IMR-90 (cell line): Measurements from ENCODE around the gene FSIP1. TPM values are rescaled to one million over a fixed set of nuclear protein-coding genes. Genes with fewer than 3 reads are reported as not detected.
A peak's percentile ranks its signal among the peaks of the same experiment; 100 is the strongest.

Experiments
- ATAC-seq: fragments of 200-7000 bp; cut with Tn5 transposase; 2 replicates; pipeline ENCODE4 v1.9.1; 2020; ENCODE audit warnings: low read depth, mild to moderate bottlenecking, moderate library complexity
- BruUV-seq: library from RNA; stranded (reverse); fragments of 400-500 nt; replicated peaks from 2 replicates; lab custom pipeline; 2021; lab: Mats Ljungman, UMichigan
- CTCF ChIA-PET: fragments of 300-600 bp; formaldehyde crosslinking; extraction: SDS; loops from one replicate; lab custom pipeline; 2021; ENCODE audit warnings: antibody characterized with exemption; lab: Yijun Ruan, JAX
- POLR2A ChIA-PET: fragments of 300-600 bp; sonication (Branson Sonifier 250); formaldehyde crosslinking; loops from one replicate; lab custom pipeline; 2022; ENCODE audit warnings: antibody characterized with exemption; ENCODE audit not compliant: unreplicated experiment; lab: Charles Lee
- DNase-seq: peaks from one replicate; pipeline ENCODE4 v3.0.0; 2013
- H2AFZ ChIP-seq: replicated peaks from 2 replicates; pipeline ENCODE3; 2013; ENCODE audit warnings: low read length, mild to moderate bottlenecking; ENCODE audit not compliant: poor library complexity
- H2AK5ac ChIP-seq: 2 replicates; pipeline ENCODE4 v1.6.1; 2013; ENCODE audit warnings: low read depth, low read length, inconsistent platforms
- H2AK9ac ChIP-seq: replicated peaks from 2 replicates; pipeline ENCODE3; 2013; ENCODE audit warnings: mild to moderate bottlenecking, low read depth, low read length, moderate library complexity; ENCODE audit not compliant: poor library complexity
- H2BK120ac ChIP-seq: 2 replicates; pipeline ENCODE4 v1.6.1; 2013; ENCODE audit warnings: low read depth, low read length, inconsistent platforms
- H2BK15ac ChIP-seq: 3 replicates; pipeline ENCODE4 v1.6.1; 2013; ENCODE audit warnings: low read depth, low read length, inconsistent platforms
- H2BK20ac ChIP-seq: 2 replicates; pipeline ENCODE4 v1.6.1; 2013; ENCODE audit warnings: low read depth, mild to moderate bottlenecking, inconsistent platforms, low read length, moderate library complexity
- H2BK5ac ChIP-seq: 2 replicates; pipeline ENCODE4 v1.6.1; 2013; ENCODE audit warnings: mild to moderate bottlenecking, low read depth, low read length, inconsistent platforms; ENCODE audit not compliant: poor library complexity, severe bottlenecking
- H3K14ac ChIP-seq: replicated peaks from 2 replicates; pipeline ENCODE4 v1.6.1; 2013; ENCODE audit warnings: low read depth, low read length, inconsistent platforms
- H3K18ac ChIP-seq: 2 replicates; pipeline ENCODE4 v1.6.1; 2013; ENCODE audit warnings: low read depth, low read length, control low read depth
- H3K23ac ChIP-seq: 2 replicates; pipeline ENCODE4 v1.6.1; 2013; ENCODE audit warnings: low read depth, low read length, inconsistent platforms
- H3K27ac ChIP-seq: 2 replicates; pipeline ENCODE4 v1.5.1; 2013; ENCODE audit warnings: mild to moderate bottlenecking, control low read depth, low read length; ENCODE audit not compliant: insufficient read depth
- H3K27me3 ChIP-seq: 2 replicates; pipeline ENCODE4 v1.6.1; 2013; ENCODE audit warnings: low read length; ENCODE audit not compliant: control insufficient read depth, insufficient read depth
- H3K36me3 ChIP-seq: 2 replicates; pipeline ENCODE4 v1.6.1; 2013; ENCODE audit warnings: low read length, mixed read lengths; ENCODE audit not compliant: control insufficient read depth, insufficient read depth
- H3K4ac ChIP-seq: 2 replicates; pipeline ENCODE4 v1.6.1; 2013; ENCODE audit warnings: low read depth, low read length, inconsistent platforms
- H3K4me1 ChIP-seq: 2 replicates; pipeline ENCODE4 v1.6.1; 2013; ENCODE audit warnings: low read length, mixed read lengths; ENCODE audit not compliant: control insufficient read depth, insufficient read depth
- H3K4me2 ChIP-seq: 2 replicates; pipeline ENCODE4 v1.6.1; 2013; ENCODE audit warnings: low read depth, mild to moderate bottlenecking, control low read depth, low read length, moderate library complexity
- H3K4me3 ChIP-seq: 2 replicates; pipeline ENCODE4 v1.5.1; 2013; ENCODE audit warnings: low read depth, mild to moderate bottlenecking, control low read depth, low read length, moderate library complexity; ENCODE audit not compliant: insufficient read depth
- H3K56ac ChIP-seq: 2 replicates; pipeline ENCODE4 v1.6.1; 2013; ENCODE audit warnings: low read length, inconsistent platforms; ENCODE audit not compliant: insufficient read depth; ENCODE audit errors: extremely low read depth
- H3K79me1 ChIP-seq, 2 experiments: 2 replicates each; pipeline ENCODE4 v1.6.1; 2013; ENCODE audit warnings: low read length in 2 of 2, inconsistent platforms in 1 of 2, low read depth in 1 of 2
- H3K9ac ChIP-seq: 2 replicates; pipeline ENCODE4 v1.6.1; 2013; ENCODE audit warnings: low read depth, low read length, control low read depth
- H3K9me1 ChIP-seq: 2 replicates; pipeline ENCODE4 v1.6.1; 2013; ENCODE audit warnings: low read length, inconsistent platforms; ENCODE audit not compliant: insufficient read depth
- H3K9me3 ChIP-seq: 2 replicates; pipeline ENCODE4 v1.6.1; 2013; ENCODE audit warnings: low read length; ENCODE audit not compliant: control insufficient read depth, insufficient read depth
- H4K20me1 ChIP-seq: 2 replicates; pipeline ENCODE4 v1.6.1; 2013; ENCODE audit warnings: low read length, inconsistent platforms; ENCODE audit not compliant: insufficient read depth
- H4K5ac ChIP-seq: 2 replicates; pipeline ENCODE4 v1.6.1; 2013; ENCODE audit warnings: mild to moderate bottlenecking, low read depth, low read length, control low read depth
- H4K8ac ChIP-seq, 2 experiments: 2 replicates each; pipeline ENCODE4 v1.6.1; 2013; ENCODE audit warnings: low read depth in 2 of 2, low read length in 2 of 2, control low read depth in 1 of 2, inconsistent platforms in 1 of 2
- H4K91ac ChIP-seq: 2 replicates; pipeline ENCODE4 v1.6.1; 2013; ENCODE audit warnings: low read depth, low read length, inconsistent platforms; ENCODE audit not compliant: insufficient read depth
- CEBPB ChIP-seq: IDR thresholded peaks from 2 replicates; pipeline ENCODE4 v1.6.1; 2012; ENCODE audit warnings: low read depth, low read length, improper control_type of control experiment
- FOS ChIP-seq: fragments of 150-350 bp; IDR thresholded peaks from 2 replicates; pipeline ENCODE4 v1.6.1; 2016; ENCODE audit warnings: low read depth, low read length
- MXI1 ChIP-seq: IDR thresholded peaks from 2 replicates; pipeline ENCODE4 v1.6.1; 2012; ENCODE audit warnings: low read depth, mild to moderate bottlenecking, low read length, moderate library complexity, borderline replicate concordance
- RCOR1 ChIP-seq: IDR thresholded peaks from 2 replicates; pipeline ENCODE4 v1.6.1; 2012; ENCODE audit warnings: mild to moderate bottlenecking, low read length, improper control_type of control experiment; ENCODE audit not compliant: insufficient replicate concordance
- USF2 ChIP-seq: fragments of 150-350 bp; IDR thresholded peaks from 2 replicates; pipeline ENCODE4 v1.6.1; 2017; ENCODE audit warnings: mild to moderate bottlenecking, antibody characterized with exemption, low read length, low read depth
- WGBS, 2 experiments: methylation state at CpG; one replicate each; pipeline versions ENCODE4 v1.1.5 to v1.1.7; 2013; ENCODE audit warnings: missing lambda C conversion rate in 2 of 2; ENCODE audit not compliant: insufficient read length in 1 of 2; ENCODE audit errors: extremely low coverage in 2 of 2; 5-methylcytosine and 5-hydroxymethylcytosine counted together
- dilution Hi-C: fragments of 300-500 bp; cut with HindIII; formaldehyde crosslinking; loops from one replicate; pipeline ENCODE4 v1.14.3; 2018; ENCODE audit warnings: low sequenced_read_pairs; ENCODE audit not compliant: unreplicated experiment
- in situ Hi-C: fragments of 300-500 bp; cut with MboI; formaldehyde crosslinking; loops from 3 replicates; pipeline ENCODE4 v1.14.3; 2019; ENCODE audit warnings: low sequenced_read_pairs, inconsistent platforms, mixed read lengths
- intact Hi-C: fragments of 100-400 bp; cut with micrococcal nuclease; formaldehyde crosslinking; loops from 2 replicates; pipeline ENCODE4 v1.10.0; 2022
- polyA plus RNA-seq, 3 experiments: library from polyadenylated mRNA; depleted of rRNA; stranded (reverse); fragments of >200 nt; gene quantifications; 2 replicates each; pipeline ENCODE4 v1.2.3, GENCODE V29; 2012; ENCODE audit warnings: low replicate concordance in 1 of 3
- total RNA-seq: library from RNA; depleted of rRNA; stranded (reverse); fragments of >200 nt; gene quantifications from 2 replicates; pipeline ENCODE4 v1.2.3, GENCODE V29; 2012

The FSIP1 gene
- total and polyA plus RNA-seq, 2 of the 4 experiments (the other 2 are of a cell fraction) = 0.10 to 0.18 TPM

GRCh38 chr15:39663704-39664250 is 118.9 kb downstream of the FSIP1 start:
- H3K36me3 ChIP-seq = no peaks in the 10 kb centered on the region
- no peak overlapping the region for H2BK20ac ChIP-seq
- H3K9me3 ChIP-seq = no peaks in the 10 kb centered on the region
- dilution Hi-C loops = no loop called here
- H2BK120ac ChIP-seq = no peak overlapping the region
- H4K8ac ChIP-seq = no peak overlapping the region
- DNase-seq (peak; percentile 17), ATAC-seq (no peak)
- H2AK9ac ChIP-seq = no peak overlapping the region
- H4K91ac ChIP-seq = no peak overlapping the region
- CTCF ChIA-PET = interaction anchor here (1.0 kb wide), 1 partner anchor 23 kb away, joined by 3 read pairs; no protein-coding TSS in a partner anchor
- no peak overlapping the region for H3K4ac ChIP-seq
- no CpG with 5 or more reads among the region's 2 CpGs for WGBS, 2 experiments
- intact Hi-C loops = loop anchor here (5.0 kb wide), 1 partner anchor 61 kb away; no protein-coding TSS in a partner anchor
- H2AFZ ChIP-seq = no peak overlapping the region
- H2BK15ac ChIP-seq = no peak overlapping the region
- peak overlapping the region; percentile 46 for H2BK5ac ChIP-seq
- POLR2A ChIA-PET = no interaction called here
- H3K4me3 ChIP-seq = no peak overlapping the region
- H3K23ac ChIP-seq = no peak overlapping the region
- 0 out of 2 replicates have a peak overlapping the region, but pooled peaks have one; percentile 42 for H3K4me2 ChIP-seq
- no peak overlapping the region for H3K14ac ChIP-seq
- no peak overlapping the region for H3K18ac ChIP-seq
- BruUV-seq = no TSS peak
- H3K27me3 ChIP-seq = no peaks in the 10 kb centered on the region
- H3K56ac ChIP-seq = no peak overlapping the region
- no peak overlapping the region for H2AK5ac ChIP-seq
- H3K9me1 ChIP-seq = peaks cover 4% of the 10 kb centered on the region; the same call in 1 of the 2 replicates
- no peak for TF ChIP-seq USF2
- no peak for TF ChIP-seq MXI1
- no peak for TF ChIP-seq FOS
- TF ChIP-seq RCOR1 = no peak
- peak; percentile 89 for TF ChIP-seq CEBPB
- no peaks in the 10 kb centered on the region for H4K20me1 ChIP-seq
- H3K79me1 ChIP-seq = no peaks in the 10 kb centered on the region; a peak in 1 of 4 replicates
- no peak overlapping the region for H3K9ac ChIP-seq
- peaks cover 10% of the 10 kb centered on the region for H3K4me1 ChIP-seq
- no peak overlapping the region for H4K5ac ChIP-seq
- peak overlapping the region; percentile 56; the same call in 1 of the 2 replicates for H3K27ac ChIP-seq
- in situ Hi-C loops = no loop called here
